Stimulated activated CD4-positive, alpha-beta T cell treated with anti-CD3 and anti-CD28 coated beads, Interleukin-2, amount 100 ng/mL, for 48 hours (primary cell): ENCODE results near the gene PHF21B.
"Not testable (repeated sequence)": the region's sequence is repeated elsewhere in the genome, so short reads cannot be mapped to it uniquely, and the experiment has no call there.

Experiments used
- DNase-seq, 2 donors: peaks; one replicate each; pipeline ENCODE4 v3.0.0-alpha.2; 2020

Gene PHF21B

GRCh38 chr22:44915441-44915840, 94.4 kb downstream of the PHF21B start:
- DNase-seq = no peak

GRCh38 chr22:44914026-44914721, 95.6 kb downstream of the PHF21B start:
- DNase-seq = no peak

- DNase-seq = no peak
Observed at GRCh38 chr22:44913198-44913983, 96.4 kb downstream of the PHF21B start.

GRCh38 chr22:44909241-44909640, 100.6 kb downstream of the PHF21B start:
- no peak for DNase-seq

- no peak for DNase-seq
Observed at GRCh38 chr22:44907765-44908737, 101.8 kb downstream of the PHF21B start.

GRCh38 chr22:44906999-44907644, 102.7 kb downstream of the PHF21B start:
- DNase-seq = no peak

- no peak for DNase-seq
Observed at GRCh38 chr22:44906248-44906936, 103.4 kb downstream of the PHF21B start.

GRCh38 chr22:44904492-44905152, 105.2 kb downstream of the PHF21B start:
- not testable (repeated sequence) for DNase-seq

GRCh38 chr22:44903164-44903563, 106.6 kb downstream of the PHF21B start:
- DNase-seq = not testable (repeated sequence)

- DNase-seq = no peak
Observed at GRCh38 chr22:44901301-44901700, 108.5 kb downstream of the PHF21B start.

GRCh38 chr22:44898236-44898635, 111.6 kb downstream of the PHF21B start:
- DNase-seq = no peak

- DNase-seq = no peak
Observed at GRCh38 chr22:44895296-44896055, 114.3 kb downstream of the PHF21B start.

GRCh38 chr22:44894782-44895181, 115.0 kb downstream of the PHF21B start:
- no peak for DNase-seq

- no peak for DNase-seq
Observed at GRCh38 chr22:44894321-44894720, 115.5 kb downstream of the PHF21B start.

- no peak for DNase-seq
Observed at GRCh38 chr22:44893731-44894080, 116.1 kb downstream of the PHF21B start.

GRCh38 chr22:44892803-44893730, 116.7 kb downstream of the PHF21B start:
- DNase-seq = no peak

GRCh38 chr22:44892243-44892642, 117.6 kb downstream of the PHF21B start:
- DNase-seq = no peak

GRCh38 chr22:44891791-44892190, 118.0 kb downstream of the PHF21B start:
- no peak for DNase-seq

GRCh38 chr22:44891293-44891747, 118.5 kb downstream of the PHF21B start:
- no peak for DNase-seq
